OCI-LY1 (cell line): ENCODE measurements around the gene SPART.

Experiments
- CTCF ChIP-seq: fragments of 200-600 bp; sonication (generic), shearing (Covaris generic); IDR thresholded peaks from 2 replicates; pipeline ENCODE4 v1.5.1; 2017; ENCODE audit warnings: mild to moderate bottlenecking, antibody characterized with exemption, low read length, moderate library complexity, mixed read lengths
- EZH2 ChIP-seq: fragments of 200-600 bp; sonication (generic), shearing (Covaris generic); IDR thresholded peaks from 2 replicates; pipeline ENCODE4 v1.8.0; 2017; ENCODE audit warnings: borderline replicate concordance, mixed run types, mild to moderate bottlenecking, antibody characterized with exemption, low read length, moderate library complexity, mixed read lengths

- no peak for TF ChIP-seq CTCF
- TF ChIP-seq EZH2 = no peak
These were observed 16.8 kb downstream of the SPART start for GRCh38 chr13:36329361-36329760.
